ENCODE measurements around the gene SEMA3F.

Gene SEMA3F

DNA sequence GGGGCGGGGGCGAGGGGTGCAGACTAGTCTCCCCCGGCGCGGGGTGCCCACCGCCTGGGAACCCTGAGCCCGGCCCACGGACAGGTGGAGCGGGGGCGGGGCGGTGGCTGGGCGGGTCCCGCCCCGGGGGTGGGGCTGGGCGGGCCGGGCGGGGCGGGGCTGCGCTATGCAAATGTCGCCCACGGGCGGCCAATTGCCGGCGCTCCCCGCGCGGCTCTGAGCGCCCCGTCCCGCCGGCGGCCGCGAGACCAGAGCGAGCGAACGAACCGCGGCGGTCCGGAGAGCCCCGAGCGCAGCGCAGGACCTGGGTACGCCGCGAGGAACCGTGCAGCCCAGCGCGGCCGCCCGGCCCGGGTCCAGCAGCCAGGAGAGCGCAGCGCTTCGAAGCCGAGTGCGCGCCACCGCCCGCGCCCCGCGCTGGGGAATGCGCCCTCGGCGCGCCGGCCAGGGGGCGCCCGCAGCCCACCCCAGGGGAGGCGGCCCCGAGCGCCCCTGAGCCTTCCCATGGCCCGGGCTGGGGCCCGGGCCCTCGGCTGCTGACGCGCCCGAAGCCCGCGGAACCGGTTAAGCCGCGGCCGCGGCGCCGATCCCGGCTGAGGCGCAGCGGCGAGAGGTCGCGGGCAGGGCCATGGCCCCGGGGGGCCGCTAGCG is at the start of gene SEMA3F:
Gene SEMA3F, plus strand, starts transcription at position 485 of the 651 bp plus-strand sequence. CDS start 4,299 bp downstream, outside the sequence.
- Histone ChIP-seq H3K36me3 (ENCODE audit: insufficient read depth, low read length) (no peaks in the 10 kb centered on the region), H3K9me3 (ENCODE audit: control insufficient read depth, insufficient read depth, low read length) (no peaks in the 10 kb centered on the region), H3K9ac (ENCODE audit: low read depth, low read length) (peak within 1 kb of the TSS; percentile 63), H3K4me1 (ENCODE audit: insufficient read depth, low read length) (peaks cover 30% of the 10 kb centered on the region)

DNA sequence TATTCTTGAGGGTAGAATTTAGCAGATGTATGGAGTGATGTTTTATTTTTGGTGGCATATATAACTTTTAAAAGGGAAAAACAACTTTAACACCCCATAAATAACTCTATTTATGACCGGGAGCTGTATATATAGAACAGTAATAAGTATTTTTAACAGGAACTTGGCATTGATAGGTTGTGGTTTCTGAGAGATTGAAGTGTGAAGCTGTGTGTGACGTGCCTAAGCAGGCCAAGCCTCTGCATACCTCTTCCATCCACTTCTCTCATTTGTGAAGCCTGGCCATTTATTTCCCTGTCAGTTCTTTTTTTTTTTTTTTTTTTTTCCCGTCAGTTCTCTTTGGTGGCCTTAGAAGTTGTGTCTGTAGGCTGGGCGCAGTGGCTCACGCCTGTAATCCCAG is 43.4 kb upstream of the SEMA3F start:
- H3K9me3 ChIP-seq (ENCODE audit: control insufficient read depth, insufficient read depth, low read length) = no peaks in the 10 kb centered on the region
- no peak overlapping the region for H3K9ac ChIP-seq (ENCODE audit: low read depth, low read length)
- no peaks in the 10 kb centered on the region for H3K4me1 ChIP-seq (ENCODE audit: insufficient read depth, low read length)
- peaks cover 68% of the 10 kb centered on the region for H3K36me3 ChIP-seq (ENCODE audit: insufficient read depth, low read length)

DNA sequence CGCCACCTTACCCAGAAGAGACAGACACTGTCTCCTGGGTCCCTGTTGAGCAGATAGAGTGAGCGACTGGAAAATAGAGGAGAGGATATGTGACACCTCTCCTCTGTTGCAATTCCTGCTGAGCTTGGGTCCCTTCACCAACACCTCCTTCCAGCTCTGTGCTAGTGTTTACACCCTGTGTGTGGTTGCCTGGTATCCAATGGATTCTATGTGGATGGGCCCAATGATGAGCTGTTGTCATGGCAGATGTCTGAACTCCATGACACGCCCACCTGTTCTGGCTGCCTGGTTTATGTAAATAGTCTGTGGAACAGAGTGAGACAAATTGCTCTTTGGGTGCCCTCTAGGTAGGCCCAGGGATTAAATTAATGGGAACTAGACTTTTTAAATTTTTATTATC is 42.7 kb upstream of the SEMA3F start:
- no peaks in the 10 kb centered on the region for H3K9me3 ChIP-seq (ENCODE audit: control insufficient read depth, insufficient read depth, low read length)
- no peak overlapping the region for H3K9ac ChIP-seq (ENCODE audit: low read depth, low read length)
- H3K4me1 ChIP-seq (ENCODE audit: insufficient read depth, low read length) = no peaks in the 10 kb centered on the region
- peaks cover 65% of the 10 kb centered on the region for H3K36me3 ChIP-seq (ENCODE audit: insufficient read depth, low read length)

DNA sequence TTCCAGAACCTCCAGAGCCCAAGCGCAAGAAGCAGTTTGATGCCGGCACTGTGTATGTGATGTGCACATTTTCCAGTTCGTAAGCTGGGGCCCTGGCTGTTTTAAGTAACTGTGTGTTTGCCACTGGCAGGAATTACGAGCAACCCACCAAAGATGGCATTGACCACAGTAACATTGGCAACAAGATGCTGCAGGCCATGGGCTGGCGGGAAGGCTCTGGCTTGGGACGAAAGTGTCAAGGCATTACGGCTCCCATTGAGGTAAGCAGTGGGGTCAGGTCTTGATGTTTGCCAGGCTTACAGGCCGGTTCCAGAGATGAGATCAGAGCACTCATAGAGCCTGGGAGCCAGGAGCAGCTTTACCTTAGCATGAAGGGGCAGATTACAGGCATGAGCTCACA is 38.0 kb upstream of the SEMA3F start:
- Histone ChIP-seq H3K4me1 (ENCODE audit: insufficient read depth, low read length) (no peaks in the 10 kb centered on the region), H3K9me3 (ENCODE audit: control insufficient read depth, insufficient read depth, low read length) (no peaks in the 10 kb centered on the region), H3K36me3 (ENCODE audit: insufficient read depth, low read length) (peaks cover 50% of the 10 kb centered on the region), H3K9ac (ENCODE audit: low read depth, low read length) (no peak overlapping the region)

DNA sequence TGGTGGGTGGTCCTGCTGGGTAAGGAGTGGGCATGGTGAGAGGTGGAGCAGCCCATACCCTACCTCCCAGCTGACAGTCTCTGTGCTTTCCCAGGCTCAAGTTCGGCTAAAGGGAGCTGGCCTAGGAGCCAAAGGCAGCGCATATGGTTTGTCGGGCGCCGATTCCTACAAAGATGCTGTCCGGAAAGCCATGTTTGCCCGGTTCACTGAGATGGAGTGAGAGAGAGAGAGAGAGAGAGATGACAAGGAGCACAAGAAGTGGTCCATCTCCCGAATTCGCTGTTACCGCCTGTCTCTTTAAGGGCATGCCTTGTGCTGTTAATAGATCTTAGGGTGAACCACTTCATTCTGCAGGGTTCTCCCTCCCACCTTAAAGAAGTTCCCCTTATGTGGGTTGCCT is 36.9 kb upstream of the SEMA3F start:
- Histone ChIP-seq H3K9me3 (ENCODE audit: control insufficient read depth, insufficient read depth, low read length) (no peaks in the 10 kb centered on the region), H3K9ac (ENCODE audit: low read depth, low read length) (no peak overlapping the region), H3K4me1 (ENCODE audit: insufficient read depth, low read length) (no peaks in the 10 kb centered on the region), H3K36me3 (ENCODE audit: insufficient read depth, low read length) (peaks cover 41% of the 10 kb centered on the region)

DNA sequence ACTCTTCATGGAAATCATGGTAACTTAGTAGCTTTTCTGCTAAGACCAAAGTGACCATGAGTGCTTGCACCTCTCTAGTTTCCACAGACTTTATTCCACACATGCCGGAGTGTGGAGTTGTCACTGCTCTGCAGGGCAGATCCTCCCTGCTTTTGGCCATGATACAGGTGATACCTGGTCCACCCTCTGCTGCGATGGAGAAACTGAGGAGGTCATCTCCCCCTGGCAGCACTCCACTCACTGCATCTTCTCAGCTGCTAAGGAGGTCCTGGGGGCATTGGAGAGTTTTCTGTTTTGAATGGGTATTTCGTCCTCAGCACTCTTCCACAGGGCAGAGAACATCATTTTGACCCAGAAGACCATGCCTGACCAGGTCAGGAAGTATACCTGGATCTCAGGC is 35.3 kb upstream of the SEMA3F start:
- Histone ChIP-seq H3K9me3 (ENCODE audit: control insufficient read depth, insufficient read depth, low read length) (no peaks in the 10 kb centered on the region), H3K9ac (ENCODE audit: low read depth, low read length) (no peak overlapping the region), H3K4me1 (ENCODE audit: insufficient read depth, low read length) (peaks cover 4% of the 10 kb centered on the region; the same call in 1 of the 2 replicates), H3K36me3 (ENCODE audit: insufficient read depth, low read length) (peaks cover 27% of the 10 kb centered on the region)

DNA sequence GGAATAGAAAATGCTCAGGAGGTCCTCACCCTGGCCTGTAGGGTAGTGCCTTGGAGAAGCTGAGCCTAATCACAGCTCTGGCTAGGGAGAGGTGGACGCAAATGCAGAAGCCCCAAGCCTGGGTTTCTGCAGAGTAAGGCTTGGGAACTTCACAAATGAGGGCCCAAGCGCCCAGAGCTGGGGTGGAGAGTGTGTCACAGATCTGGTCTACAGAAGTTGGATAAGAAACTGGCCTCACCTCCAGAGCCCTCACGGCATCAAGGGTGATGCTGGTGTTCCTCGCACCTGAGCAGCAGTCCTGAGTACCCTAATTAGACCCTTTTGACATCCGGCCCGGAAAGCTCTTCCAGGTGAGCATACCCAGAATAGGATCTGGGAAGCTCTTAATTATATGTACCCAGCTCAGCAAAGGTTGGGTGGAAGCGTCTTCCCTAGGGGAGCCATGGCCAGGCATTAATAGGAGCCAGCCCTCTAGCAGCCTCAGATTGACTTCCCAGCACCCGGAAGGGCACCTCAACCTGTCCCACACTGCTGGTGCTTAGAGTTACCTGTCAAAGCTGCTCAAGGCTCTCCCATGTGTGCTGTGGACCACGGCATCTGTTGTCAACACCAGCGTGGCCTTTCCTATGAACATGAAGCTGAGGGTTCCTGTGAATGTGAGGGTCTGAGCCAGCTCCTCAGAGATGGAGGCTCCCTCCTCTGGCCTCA is 34.6 kb upstream of the SEMA3F start:
- Histone ChIP-seq H3K36me3 (ENCODE audit: insufficient read depth, low read length) (peaks cover 23% of the 10 kb centered on the region), H3K9ac (ENCODE audit: low read depth, low read length) (no peak overlapping the region), H3K9me3 (ENCODE audit: control insufficient read depth, insufficient read depth, low read length) (no peaks in the 10 kb centered on the region), H3K4me1 (ENCODE audit: insufficient read depth, low read length) (peaks cover 7% of the 10 kb centered on the region)

DNA sequence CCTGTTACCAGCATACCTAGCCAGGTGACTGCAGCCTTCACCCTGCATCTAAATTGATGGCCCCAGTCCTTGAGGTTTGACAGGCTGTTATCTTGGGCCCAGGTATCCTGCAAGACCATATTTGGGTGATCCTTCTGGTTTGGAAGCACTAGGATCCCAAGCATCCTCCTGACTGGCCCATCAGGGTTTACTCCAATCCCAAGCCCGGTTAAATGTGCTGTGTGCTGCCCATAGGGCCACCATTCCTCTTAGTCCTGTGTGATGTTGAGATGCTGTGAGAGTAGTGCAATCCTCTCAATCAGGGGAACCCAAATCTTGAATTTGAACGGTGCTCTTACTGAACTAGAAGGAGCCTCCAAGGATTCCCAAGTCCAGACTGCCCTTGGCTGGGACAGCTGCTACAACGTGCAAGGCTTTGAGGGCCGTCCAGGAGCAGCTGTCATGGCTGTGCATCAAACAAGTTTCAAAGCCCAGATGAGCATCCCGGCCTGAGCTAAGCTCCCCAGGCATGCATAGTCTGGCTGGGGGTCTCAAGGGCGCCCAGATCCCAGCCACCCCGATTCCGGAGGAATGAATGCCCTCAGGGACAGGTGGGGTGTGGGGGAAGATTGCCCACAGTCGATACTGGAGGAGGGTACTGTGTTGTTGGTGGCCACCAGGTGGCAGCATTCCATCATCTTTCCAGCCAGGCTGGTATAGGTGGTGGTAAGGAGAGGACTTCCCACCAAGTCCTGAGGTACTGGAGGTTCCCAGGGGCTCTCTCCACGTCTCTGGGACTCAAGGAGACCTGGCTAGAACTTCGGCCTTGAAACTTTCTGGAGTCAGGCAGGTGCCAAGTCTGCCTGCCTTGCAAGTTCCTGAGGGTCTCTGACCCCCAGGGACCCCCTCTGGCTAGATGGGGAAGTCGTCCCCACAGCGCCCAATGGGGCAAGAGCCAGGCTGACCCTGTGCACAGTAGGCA is 33.8 kb upstream of the SEMA3F start:
- H3K4me1 ChIP-seq (ENCODE audit: insufficient read depth, low read length) = peaks cover 14% of the 10 kb centered on the region
- peaks cover 17% of the 10 kb centered on the region for H3K36me3 ChIP-seq (ENCODE audit: insufficient read depth, low read length)
- H3K9me3 ChIP-seq (ENCODE audit: control insufficient read depth, insufficient read depth, low read length) = no peaks in the 10 kb centered on the region
- H3K9ac ChIP-seq (ENCODE audit: low read depth, low read length) = no peak overlapping the region

DNA sequence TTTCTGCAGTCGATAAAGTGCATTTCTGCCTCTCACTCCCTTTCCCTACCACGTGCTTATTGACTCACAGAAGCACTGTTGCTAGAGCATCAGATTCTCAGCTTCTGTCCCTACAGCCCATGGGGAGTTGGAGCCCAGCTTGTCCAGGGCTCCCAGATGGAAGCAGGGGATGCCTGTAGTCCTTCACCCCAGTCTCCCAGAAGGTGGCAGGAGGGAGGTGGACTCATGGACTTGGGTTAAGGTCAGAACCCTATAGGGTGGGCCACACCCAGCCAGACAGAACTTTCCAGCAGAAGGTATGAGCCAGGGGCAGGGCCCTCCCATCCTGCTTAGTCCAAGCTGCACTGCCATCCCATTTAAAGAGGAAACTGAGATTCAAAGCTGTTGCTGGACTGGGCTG is 33.1 kb upstream of the SEMA3F start:
- Histone ChIP-seq H3K36me3 (ENCODE audit: insufficient read depth, low read length) (peaks cover 11% of the 10 kb centered on the region), H3K9ac (ENCODE audit: low read depth, low read length) (no peak overlapping the region)

DNA sequence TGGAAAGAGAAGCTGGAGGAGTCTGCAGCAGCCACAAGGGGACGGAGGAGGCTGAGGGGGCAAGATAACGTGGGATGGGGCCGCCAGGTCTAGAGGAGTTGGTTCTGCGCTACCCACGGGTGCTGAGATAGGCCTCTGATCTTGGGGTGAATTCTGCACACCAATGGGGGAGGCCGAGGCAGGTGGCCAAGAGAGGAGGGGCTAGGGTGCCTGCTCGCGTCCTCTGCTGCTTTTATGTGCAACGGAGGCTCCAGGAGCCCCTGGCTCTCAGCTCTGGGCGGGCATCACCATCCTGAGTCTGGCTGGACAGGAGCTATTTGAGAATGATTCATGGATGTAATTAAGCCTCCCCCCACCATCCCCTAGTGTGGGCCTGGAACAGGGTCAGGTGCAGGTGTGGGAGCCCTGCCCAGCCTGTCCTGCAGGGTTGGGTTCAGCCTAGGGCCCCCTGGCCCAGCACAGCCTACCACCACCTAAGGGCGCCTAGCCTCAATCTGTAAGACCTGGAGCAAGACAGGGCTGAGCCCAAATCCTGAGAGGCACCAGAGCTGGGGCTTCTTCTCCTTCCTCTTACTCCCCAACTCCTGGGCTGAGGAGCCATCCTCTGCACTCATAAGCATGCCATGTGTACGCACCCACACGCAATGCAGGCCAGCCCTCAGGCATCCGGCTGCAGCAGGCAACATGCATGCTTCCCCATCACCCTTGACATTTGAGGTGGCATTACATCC is 32.3 kb upstream of the SEMA3F start:
- H3K4me1 ChIP-seq (ENCODE audit: insufficient read depth, low read length) = peaks cover 14% of the 10 kb centered on the region
- H3K9me3 ChIP-seq (ENCODE audit: control insufficient read depth, insufficient read depth, low read length) = no peaks in the 10 kb centered on the region
- peaks cover 9% of the 10 kb centered on the region for H3K36me3 ChIP-seq (ENCODE audit: insufficient read depth, low read length)
- no peak overlapping the region for H3K9ac ChIP-seq (ENCODE audit: low read depth, low read length)

More for the DNA sequence above, 33.1 kb upstream of the SEMA3F start:
- H3K9me3 ChIP-seq (ENCODE audit: control insufficient read depth, insufficient read depth, low read length) = no peaks in the 10 kb centered on the region
- H3K4me1 ChIP-seq (ENCODE audit: insufficient read depth, low read length) = peaks cover 14% of the 10 kb centered on the region

DNA sequence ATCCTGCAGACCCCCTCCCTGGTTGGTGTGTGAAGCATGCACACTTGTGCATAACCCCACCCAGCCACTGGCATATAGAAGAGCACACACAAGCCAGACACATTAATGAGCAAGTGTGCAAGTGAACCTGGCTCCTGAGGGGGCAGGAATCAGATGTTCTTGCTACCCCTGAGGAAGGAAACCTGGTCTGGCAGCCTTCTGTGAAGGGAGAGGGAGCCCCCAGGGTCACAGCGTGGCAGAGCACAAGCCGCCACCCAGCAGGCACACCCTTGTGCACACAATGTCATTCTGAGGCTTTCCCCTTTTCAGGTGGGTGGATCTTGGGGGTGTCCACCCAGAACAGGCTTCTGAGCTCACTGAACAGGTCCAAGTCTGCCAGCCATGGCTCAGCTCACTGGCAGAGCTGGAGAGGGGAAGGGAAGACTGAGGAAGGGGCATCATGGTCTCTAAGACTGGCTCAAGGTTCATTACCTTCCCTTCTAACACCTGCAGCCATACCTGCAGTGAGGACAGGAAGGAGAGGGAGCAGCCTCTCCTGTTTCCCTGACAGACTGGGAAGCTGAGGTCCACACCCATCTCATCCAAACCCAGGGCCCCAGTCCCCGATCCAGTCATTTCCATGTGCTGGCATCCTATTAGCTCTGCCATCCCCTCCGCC is 31.6 kb upstream of the SEMA3F start:
- Histone ChIP-seq H3K36me3 (ENCODE audit: insufficient read depth, low read length) (peaks cover 4% of the 10 kb centered on the region), H3K4me1 (ENCODE audit: insufficient read depth, low read length) (peaks cover 14% of the 10 kb centered on the region), H3K9ac (ENCODE audit: low read depth, low read length) (no peak overlapping the region), H3K9me3 (ENCODE audit: control insufficient read depth, insufficient read depth, low read length) (no peaks in the 10 kb centered on the region)

DNA sequence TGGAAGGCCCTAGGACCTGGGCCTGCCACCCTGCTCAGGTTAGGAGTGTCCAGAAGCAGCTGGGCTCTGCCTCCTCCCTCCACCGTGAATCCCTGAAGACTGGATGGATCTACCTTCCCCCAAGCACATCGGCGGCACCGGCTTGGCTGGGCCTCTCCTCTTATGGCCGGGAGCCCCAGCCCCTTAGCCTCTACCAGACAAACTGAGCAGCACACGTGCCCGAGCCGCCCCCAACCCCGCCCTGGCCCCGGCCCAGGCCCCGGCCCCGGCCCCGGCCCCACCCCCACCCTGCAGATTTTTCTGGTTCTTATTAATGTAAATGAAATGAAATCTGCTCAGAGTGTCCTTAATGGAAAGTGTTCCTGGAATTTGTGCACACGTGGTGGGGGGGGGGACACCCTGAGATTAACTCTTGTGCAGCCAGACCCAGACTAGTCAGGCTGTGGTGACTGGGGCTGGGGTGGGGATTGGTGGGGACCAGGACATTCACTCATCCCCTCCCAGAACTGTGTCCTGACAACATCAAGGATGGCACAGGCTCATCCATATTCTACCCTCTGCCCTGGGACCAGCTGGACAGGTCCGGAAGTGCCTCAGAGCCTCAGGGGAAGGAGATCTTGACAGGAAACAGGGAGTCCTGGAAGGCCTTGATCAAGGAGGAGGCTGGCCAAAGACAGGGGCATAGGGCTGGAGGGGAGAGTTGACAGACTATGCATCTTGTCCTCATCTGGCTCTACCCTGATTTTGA is 30.9 kb upstream of the SEMA3F start:
- no peak overlapping the region for H3K9ac ChIP-seq (ENCODE audit: low read depth, low read length)
- H3K9me3 ChIP-seq (ENCODE audit: control insufficient read depth, insufficient read depth, low read length) = no peaks in the 10 kb centered on the region
- peaks cover 2% of the 10 kb centered on the region; the same call in 1 of the 2 replicates for H3K36me3 ChIP-seq (ENCODE audit: insufficient read depth, low read length)
- H3K4me1 ChIP-seq (ENCODE audit: insufficient read depth, low read length) = peaks cover 14% of the 10 kb centered on the region

DNA sequence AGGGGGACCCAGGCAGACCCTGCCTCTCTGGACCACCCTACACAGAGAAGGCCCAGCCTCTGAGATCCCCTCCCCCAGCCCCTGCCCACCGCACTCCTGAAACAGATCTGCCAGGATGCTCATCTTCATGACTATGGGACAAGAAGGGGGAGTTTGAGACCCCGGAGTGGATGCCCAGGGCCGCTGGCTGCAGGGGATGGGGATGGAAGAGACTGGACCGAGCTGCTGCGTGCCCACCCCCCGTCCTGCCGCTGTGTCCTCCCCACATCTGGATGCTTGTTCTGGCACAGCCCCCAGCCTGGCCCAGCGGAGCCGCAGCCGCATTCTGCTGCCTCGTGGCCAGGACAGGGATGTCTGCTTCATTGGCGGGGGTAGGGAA is 30.3 kb upstream of the SEMA3F start:
- H3K4me1 ChIP-seq (ENCODE audit: insufficient read depth, low read length) = peaks cover 14% of the 10 kb centered on the region
- H3K9ac ChIP-seq (ENCODE audit: low read depth, low read length) = no peak overlapping the region
- H3K36me3 ChIP-seq (ENCODE audit: insufficient read depth, low read length) = no peaks in the 10 kb centered on the region; the same call in 1 of the 2 replicates
- no peaks in the 10 kb centered on the region for H3K9me3 ChIP-seq (ENCODE audit: control insufficient read depth, insufficient read depth, low read length)
